PFSK-1 (cell line): ENCODE results near the gene TYW3.

Experiments used
- POLR2AphosphoS5 ChIP-seq: IDR thresholded peaks from 2 replicates; pipeline ENCODE4 v1.6.1; 2012; ENCODE audit warnings: low read depth, mild to moderate bottlenecking, control low read depth, low read length, moderate library complexity
- REST ChIP-seq, 2 experiments: IDR thresholded peaks; 2 replicates each; pipeline versions ENCODE4 v1.6.1 to v1.8.0; 2011 to 2012; ENCODE audit warnings: low read depth in 2 of 2, low read length in 2 of 2, control low read depth in 1 of 2, inconsistent platforms in 1 of 2, mild to moderate bottlenecking in 1 of 2, moderate library complexity in 1 of 2; ENCODE audit not compliant: insufficient read depth in 1 of 2
- TAF1 ChIP-seq: IDR thresholded peaks from 2 replicates; pipeline ENCODE4 v1.6.1; 2012; ENCODE audit warnings: low read length, control low read depth, borderline replicate concordance; ENCODE audit not compliant: insufficient read depth

GRCh38 chr1:74699331-74699730 is 33.6 kb upstream of the TYW3 start:
- TF ChIP-seq REST (IDR thresholded peaks at IDR 0.05; ENCODE audit: insufficient read depth in 1 of 2, low read depth in 2 of 2, low read length in 2 of 2) (no peak), POLR2AphosphoS5 (no peak), TAF1 (no peak)
